HCT116 (cell line): Measurements from ENCODE around the gene UTS2. TPM values are rescaled to one million over a fixed set of nuclear protein-coding genes. Genes with fewer than 3 reads are reported as not detected.

Experiments used
- ATAC-seq: fragments of 200-7000 bp; cut with Tn5 transposase; 2 replicates; pipeline ENCODE4 v1.9.1; 2020; ENCODE audit warnings: mild to moderate bottlenecking, moderate library complexity
- BruUV-seq: library from RNA; stranded (reverse); fragments of 400-500 nt; replicated peaks from 2 replicates; lab custom pipeline; 2021; lab: Mats Ljungman, UMichigan
- CTCF ChIA-PET: fragments of 300-600 bp; sonication (Branson Sonifier 250); formaldehyde crosslinking; loops from one replicate; lab custom pipeline; 2021; ENCODE audit warnings: antibody characterized with exemption; lab: Charles Lee
- POLR2A ChIA-PET: fragments of 300-600, 350-600 bp; sonication (Branson Sonifier 250); formaldehyde crosslinking; loops from one replicate; lab custom pipeline; 2021; ENCODE audit warnings: antibody characterized with exemption; lab: Charles Lee
- RAD21 ChIA-PET, 2 experiments: fragments of 300-600 bp; sonication (Branson Sonifier 250); formaldehyde crosslinking; loops; one replicate each; lab custom pipeline; 2023; ENCODE audit warnings: low total read pairs in 2 of 2; ENCODE audit not compliant: uncharacterized antibody in 2 of 2, unreplicated experiment in 2 of 2, low non-redundant PET in 1 of 2; lab: Charles Lee
- DNase-seq: peaks from one replicate; pipeline ENCODE4 v3.0.0-alpha.2; 2010; ENCODE audit warnings: low read depth, low spot score
- H2AFZ ChIP-seq: fragments of 200-600 bp; shearing (Covaris generic), sonication (generic); 2 replicates; pipeline ENCODE4 v1.6.1; 2017; ENCODE audit warnings: low read depth, mixed run types, mixed read lengths, antibody characterized with exemption, low read length; ENCODE audit not compliant: poor library complexity, severe bottlenecking
- H3K27ac ChIP-seq: 2 replicates; pipeline ENCODE4 v1.5.1; 2012; ENCODE audit warnings: low read depth, low read length
- H3K27me3 ChIP-seq: fragments of 200-600 bp; sonication (generic); 2 replicates; pipeline ENCODE4 v1.6.1; 2016; ENCODE audit warnings: mixed run types, low read length, mixed read lengths; ENCODE audit not compliant: insufficient read depth
- H3K36me3 ChIP-seq, 2 experiments: fragments of 200-500 bp in 1 of 2; fragments of 200-600 bp in 1 of 2; sonication (Bioruptor generic) in 1 of 2; sonication (generic) in 1 of 2; 2 replicates each; pipeline versions ENCODE4 v1.5.1 to v1.6.1; 2014 to 2016; ENCODE audit warnings: low read length in 2 of 2, inconsistent platforms in 1 of 2, mixed read lengths in 1 of 2, mixed run types in 1 of 2; ENCODE audit not compliant: insufficient read depth in 2 of 2, control insufficient read depth in 1 of 2
- H3K4me1 ChIP-seq, 2 experiments: fragments of 200-600 bp in 1 of 2; sonication (generic) in 1 of 2; 2 replicates each; pipeline versions ENCODE4 v1.5.1 to v1.6.1; 2012 to 2017; ENCODE audit warnings: low read length in 2 of 2, inconsistent platforms in 1 of 2, mild to moderate bottlenecking in 1 of 2, mixed read lengths in 1 of 2, mixed run types in 1 of 2, moderate library complexity in 1 of 2; ENCODE audit not compliant: insufficient read depth in 2 of 2, control insufficient read depth in 1 of 2
- H3K4me2 ChIP-seq: fragments of 200-600 bp; sonication (generic); 2 replicates; pipeline ENCODE4 v1.6.1; 2017; ENCODE audit warnings: mixed run types, low read length, mixed read lengths
- H3K4me3 ChIP-seq, 2 experiments: fragments of 200-600 bp in 1 of 2; sonication (generic) in 1 of 2; replicated peaks in 1 of 2; 2 replicates each; pipeline ENCODE4 v1.5.1; 2011 to 2016; ENCODE audit warnings: low read length in 2 of 2, control low read depth in 1 of 2, low read depth in 1 of 2, mild to moderate bottlenecking in 1 of 2, mixed read lengths in 1 of 2, mixed run types in 1 of 2
- H3K79me2 ChIP-seq: fragments of 200-600 bp; sonication (generic); 2 replicates; pipeline ENCODE4 v1.6.1; 2017; ENCODE audit warnings: mild to moderate bottlenecking, mixed run types, low read length, moderate library complexity, mixed read lengths; ENCODE audit not compliant: insufficient read depth
- H3K9ac ChIP-seq: fragments of 200-600 bp; sonication (generic); 2 replicates; pipeline ENCODE4 v1.6.1; 2016; ENCODE audit warnings: low read length, mixed read lengths
- H3K9me2 ChIP-seq: fragments of 200-600 bp; sonication (generic), shearing (Covaris generic); 2 replicates; pipeline ENCODE4 v1.6.1; 2017; ENCODE audit warnings: mixed run types, mild to moderate bottlenecking, moderate library complexity; ENCODE audit not compliant: insufficient read depth
- H3K9me3 ChIP-seq, 2 experiments: fragments of 200-500 bp in 1 of 2; fragments of 200-600 bp in 1 of 2; sonication (Bioruptor generic) in 1 of 2; sonication (generic) in 1 of 2; 2 replicates each; pipeline ENCODE4 v1.6.1; 2014 to 2017; ENCODE audit warnings: low read length in 2 of 2, mixed read lengths in 2 of 2, inconsistent platforms in 1 of 2, low read depth in 1 of 2, mild to moderate bottlenecking in 1 of 2, mixed run types in 1 of 2, moderate library complexity in 1 of 2; ENCODE audit not compliant: control insufficient read depth in 1 of 2, insufficient read depth in 1 of 2
- H4K20me1 ChIP-seq: fragments of 200-600 bp; sonication (generic), shearing (Covaris generic); 2 replicates; pipeline ENCODE4 v1.6.1; 2017; ENCODE audit warnings: mixed run types, mild to moderate bottlenecking, moderate library complexity; ENCODE audit not compliant: insufficient read depth
- CBX3 ChIP-seq: IDR thresholded peaks from 2 replicates; pipeline ENCODE4 v1.6.1; 2012; ENCODE audit warnings: low read depth
- CTCF ChIP-seq, 3 experiments: fragments of 200-600 bp in 1 of 3; sonication (generic) in 1 of 3; IDR thresholded peaks in 2 of 3; conservative IDR thresholded peaks in 1 of 3; 2 replicates each; pipeline ENCODE4 v1.5.1; 2012 to 2017; ENCODE audit warnings: low read depth in 2 of 3, low read length in 2 of 3, antibody characterized with exemption in 1 of 3, borderline replicate concordance in 1 of 3, control low read depth in 1 of 3, mild to moderate bottlenecking in 1 of 3, mixed read lengths in 1 of 3, mixed run types in 1 of 3, moderate library complexity in 1 of 3; ENCODE audit not compliant: insufficient read depth in 1 of 3
- EGR1 ChIP-seq: IDR thresholded peaks from 2 replicates; pipeline ENCODE4 v1.6.1; 2012; ENCODE audit warnings: low read depth
- ELF1 ChIP-seq: IDR thresholded peaks from 2 replicates; pipeline ENCODE4 v1.6.1; 2012; ENCODE audit warnings: low read depth, borderline replicate concordance
- EZH2phosphoT487 ChIP-seq: fragments of 200-600 bp; IDR thresholded peaks from 2 replicates; pipeline ENCODE4 v1.6.1; 2018; ENCODE audit warnings: antibody characterized with exemption, borderline replicate concordance
- JUND ChIP-seq: IDR thresholded peaks from 2 replicates; pipeline ENCODE4 v1.6.1; 2012
- POLR2A ChIP-seq: IDR thresholded peaks from 2 replicates; pipeline ENCODE4 v1.7.0; 2011; ENCODE audit warnings: borderline replicate concordance; ENCODE audit not compliant: insufficient read depth, insufficient read length; ENCODE audit errors: extremely low read depth
- POLR2AphosphoS5 ChIP-seq: IDR thresholded peaks from 2 replicates; pipeline ENCODE4 v1.6.1; 2011; ENCODE audit warnings: mild to moderate bottlenecking, low read depth, low read length, moderate library complexity
- REST ChIP-seq: IDR thresholded peaks from 2 replicates; pipeline ENCODE4 v1.6.1; 2012; ENCODE audit warnings: low read depth
- ZNF274 ChIP-seq: fragments of 200-500 bp; sonication (Bioruptor generic); IDR thresholded peaks from 2 replicates; pipeline ENCODE4 v1.6.1; 2014; ENCODE audit warnings: mild to moderate bottlenecking, low read depth, low read length, inconsistent platforms
- intact Hi-C: fragments of 100-400 bp; cut with micrococcal nuclease; formaldehyde crosslinking; loops from 2 replicates; pipeline ENCODE4 v1.10.0; 2022
- total RNA-seq: library from RNA; stranded (reverse); gene quantifications from one replicate; pipeline ENCODE4 v1.2.1, GENCODE V29; 2021; ENCODE audit not compliant: unreplicated experiment

Gene UTS2
- total RNA-seq, 1 experiment from 2014 or later, result 3.0 TPM

- TF ChIP-seq ELF1 (no peak), EZH2phosphoT487 (no peak), JUND (no peak)
- TF ChIP-seq, all 23 proteins: peak for 0
Observed at GRCh38 chr1:7868070-7868780, 15.4 kb upstream of the UTS2 start (continued).

GRCh38 chr1:7865978-7866377, 13.1 kb upstream of the UTS2 start:
- RAD21 ChIA-PET, result no interaction called here

More at GRCh38 chr1:7865978-7866377, 13.1 kb upstream of the UTS2 start:
- Histone ChIP-seq H3K27me3 (no peaks in the 10 kb centered on the region), H3K9me2 (no peaks in the 10 kb centered on the region), H3K4me3 (no peak overlapping the region), H2AFZ (no peak overlapping the region), H3K27ac (no peak overlapping the region), H3K9ac (no peak overlapping the region), H4K20me1 (no peaks in the 10 kb centered on the region), H3K9me3 (no peaks in the 10 kb centered on the region), H3K36me3 (no peaks in the 10 kb centered on the region), H3K4me1 (no peaks in the 10 kb centered on the region), H3K79me2 (no peaks in the 10 kb centered on the region), H3K4me2 (no peak overlapping the region)
- ATAC-seq, result no peak
- DNase-seq, result no peak
- intact Hi-C loops, result no loop called here
- no peak for TF ChIP-seq POLR2A
- TF ChIP-seq ELF1, result no peak
- TF ChIP-seq EGR1, result no peak
- TF ChIP-seq ZNF274, result no peak
- no peak for TF ChIP-seq JUND
- TF ChIP-seq CTCF (IDR thresholded peaks at IDR 0.05 in 2 of 3, conservative IDR thresholded peaks at IDR 0.05 in 1 of 3; ENCODE audit: borderline replicate concordance in 1 of 3, insufficient read depth in 1 of 3, low read depth in 2 of 3, low read length in 2 of 3), result no peak
- TF ChIP-seq CBX3, result no peak
- no peak for TF ChIP-seq REST
- no peak for TF ChIP-seq POLR2AphosphoS5
- CTCF ChIA-PET, result no interaction called here
- POLR2A ChIA-PET, result no interaction called here
- no TSS peak for BruUV-seq
